HTR-8/SVneo (cell line): ENCODE data around the gene ZBTB46.

Experiments used
- DNase-seq: peaks from one replicate; pipeline ENCODE4 v3.0.0; 2011; ENCODE audit warnings: low spot score, mixed read lengths; ENCODE audit not compliant: insufficient read length
- FAIRE-seq: peaks from 2 replicates; lab custom pipeline; 2011; peaks lifted over from hg19 to GRCh38; lab: Jason Lieb, UNC

The ZBTB46 gene

DNA sequence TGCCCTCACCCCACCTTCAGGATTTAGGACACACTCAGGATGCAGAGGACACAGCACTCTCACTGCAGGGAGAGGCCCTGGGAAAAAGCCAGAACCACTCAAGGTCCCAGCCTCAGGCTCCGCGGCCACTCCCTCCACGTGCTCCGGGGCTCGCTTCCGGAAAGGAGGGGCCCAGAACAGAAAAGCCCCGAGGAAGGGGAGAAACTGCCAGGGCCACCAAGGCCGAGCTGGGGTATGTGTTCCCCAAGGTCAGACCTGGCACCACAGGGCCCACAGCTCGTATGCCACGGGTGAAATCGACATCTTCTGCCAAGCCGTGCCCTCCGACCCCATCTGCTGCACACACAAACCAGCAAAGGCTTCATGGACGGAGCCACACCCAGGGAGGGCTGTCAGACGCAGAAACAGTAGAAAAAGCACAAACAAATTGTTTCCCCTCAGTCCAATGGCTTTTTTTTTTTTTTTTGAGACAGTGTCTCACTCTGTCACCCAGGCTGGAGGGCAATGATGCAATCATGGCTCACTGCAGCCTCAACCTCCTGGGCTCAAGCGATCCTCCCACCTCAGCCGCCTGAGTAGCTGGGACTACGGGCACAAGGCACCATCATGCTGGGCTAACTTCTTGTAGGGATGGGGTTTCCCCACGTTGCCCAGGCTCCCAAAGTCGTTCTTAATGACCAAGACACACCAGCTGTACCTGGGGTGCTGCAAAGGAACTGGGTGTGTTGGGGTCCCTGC lies 58.1 kb downstream of the ZBTB46 start:
- no peak for DNase-seq

DNA sequence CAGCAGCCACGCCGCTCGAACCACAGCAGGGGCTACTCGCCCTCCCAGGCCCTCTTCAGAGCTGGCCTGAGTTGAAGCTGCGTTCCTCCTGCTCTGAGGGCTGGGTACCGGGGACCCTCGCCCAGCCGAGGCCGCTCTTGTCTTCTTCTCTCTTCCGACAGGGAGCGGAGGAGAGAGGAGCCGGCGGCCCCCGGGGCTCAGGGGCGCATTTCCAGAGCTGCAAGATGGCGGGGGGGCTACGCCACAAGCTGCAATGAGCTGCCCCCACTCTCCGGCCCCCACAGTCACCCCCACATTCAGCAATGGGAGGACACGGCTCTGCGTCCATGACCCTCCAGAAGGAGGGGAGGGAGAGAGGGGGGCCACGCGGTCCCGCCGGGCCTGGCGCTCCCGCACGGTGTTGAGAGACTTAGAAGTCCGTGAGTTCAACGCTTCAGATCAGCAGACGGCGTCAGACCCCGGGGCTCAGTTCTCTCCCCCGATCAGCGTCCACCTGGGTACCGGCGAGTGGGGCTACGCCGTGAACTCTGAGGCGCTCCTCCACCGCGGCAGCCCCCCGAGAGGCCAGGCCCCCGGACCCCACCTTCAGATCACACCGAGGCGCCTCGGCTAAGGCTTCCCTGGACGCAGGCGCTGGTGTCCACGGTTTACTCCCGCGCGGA lies 59.9 kb downstream of the ZBTB46 start:
- no peak for DNase-seq
- FAIRE-seq: peak; percentile 57

More for the DNA sequence above, 58.1 kb downstream of the ZBTB46 start:
- FAIRE-seq: peak; percentile 20

DNA sequence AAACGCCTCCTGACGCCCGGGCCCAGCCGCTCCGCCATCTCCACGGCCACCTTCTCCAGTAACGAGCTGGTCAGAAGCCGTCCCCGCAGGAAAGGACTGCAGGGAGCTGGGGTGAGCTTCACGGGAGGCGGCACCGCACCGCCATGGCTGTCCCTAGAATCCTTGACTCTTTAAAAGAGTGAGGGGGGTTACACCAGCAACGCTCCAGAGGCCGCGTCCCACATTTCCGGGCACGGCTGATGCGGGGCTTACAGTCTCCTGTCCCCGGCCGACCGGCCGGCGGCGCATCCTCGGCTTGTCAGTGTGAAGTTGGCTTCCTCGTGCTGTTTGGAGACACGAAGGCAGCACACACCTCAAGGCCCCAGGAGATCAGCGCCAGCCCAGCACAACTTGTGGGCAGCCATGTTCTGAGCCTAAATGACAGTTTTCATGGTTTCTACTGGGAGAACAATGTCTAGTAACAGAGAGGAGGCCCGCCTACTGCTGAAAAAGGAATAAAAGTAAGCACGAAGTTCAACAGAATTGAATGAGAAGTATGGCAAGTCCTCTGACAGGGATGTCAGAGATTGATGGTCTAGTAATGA lies 61.1 kb downstream of the ZBTB46 start:
- FAIRE-seq: peak; percentile 49
- no peak for DNase-seq

DNA sequence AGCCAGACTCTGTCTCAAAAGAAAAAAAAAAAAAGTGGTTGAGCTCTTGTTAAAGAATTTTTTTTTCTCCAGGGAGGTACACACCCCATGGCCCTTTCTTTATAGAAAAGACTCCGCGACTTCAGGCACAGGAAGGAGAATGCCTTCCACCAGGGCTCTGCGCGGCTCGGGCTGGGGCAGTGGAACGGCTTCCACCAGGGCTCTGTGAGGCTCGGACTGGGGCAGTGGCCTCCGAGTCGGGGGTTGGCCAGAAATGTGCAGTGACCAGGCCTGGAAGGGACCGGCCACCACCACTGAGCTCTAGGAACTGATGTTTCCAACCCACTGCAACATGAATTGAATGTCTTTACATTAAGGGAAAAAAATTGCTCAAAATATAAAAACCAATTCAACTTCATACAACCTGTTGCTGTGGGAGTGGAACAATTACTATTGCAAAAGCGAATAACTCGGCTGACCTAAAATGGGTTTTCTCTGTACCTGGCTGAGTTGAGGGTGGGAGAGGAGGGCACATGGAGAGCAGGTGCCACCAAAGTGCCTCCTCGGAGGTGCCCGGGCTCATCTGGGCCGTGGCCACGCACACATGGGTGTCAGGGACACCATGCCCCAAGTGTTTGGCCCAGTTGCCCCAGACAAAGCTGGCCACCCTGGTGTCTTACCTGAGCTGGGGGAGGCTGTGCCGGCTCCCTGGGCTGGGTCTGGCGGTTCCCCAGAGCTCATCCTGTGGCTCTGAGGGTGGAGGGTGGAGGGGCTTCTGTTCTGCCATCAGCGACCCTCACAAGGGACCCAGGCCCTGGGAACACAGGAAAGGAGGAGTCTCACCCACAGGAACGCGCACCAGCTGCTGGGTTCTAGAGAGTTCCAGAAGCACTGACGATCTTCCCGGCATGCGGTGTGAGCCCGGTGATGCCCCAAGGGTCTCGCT lies 62.2 kb downstream of the ZBTB46 start:
- FAIRE-seq (peak; percentile 49), DNase-seq (no peak)

DNA sequence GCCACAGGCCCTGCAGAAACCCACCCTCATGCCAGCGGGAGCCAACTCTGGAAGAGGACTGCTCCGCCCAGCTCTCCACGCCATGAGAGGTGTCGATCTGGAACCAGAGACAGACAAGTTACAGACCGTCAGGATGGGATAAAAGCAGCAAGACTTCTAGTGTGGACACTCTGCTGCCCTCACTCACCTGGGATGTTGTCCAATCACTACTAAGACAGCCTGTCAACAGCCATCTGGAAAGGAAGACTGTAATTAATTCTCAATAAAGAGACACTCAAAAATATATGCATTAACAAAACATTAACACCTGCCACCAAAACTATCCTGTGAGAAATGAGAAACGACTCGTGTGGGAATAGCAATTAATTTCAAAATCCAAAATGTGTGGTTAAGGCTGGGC lies 63.2 kb downstream of the ZBTB46 start:
- DNase-seq: no peak
- peak; percentile 77 for FAIRE-seq

DNA sequence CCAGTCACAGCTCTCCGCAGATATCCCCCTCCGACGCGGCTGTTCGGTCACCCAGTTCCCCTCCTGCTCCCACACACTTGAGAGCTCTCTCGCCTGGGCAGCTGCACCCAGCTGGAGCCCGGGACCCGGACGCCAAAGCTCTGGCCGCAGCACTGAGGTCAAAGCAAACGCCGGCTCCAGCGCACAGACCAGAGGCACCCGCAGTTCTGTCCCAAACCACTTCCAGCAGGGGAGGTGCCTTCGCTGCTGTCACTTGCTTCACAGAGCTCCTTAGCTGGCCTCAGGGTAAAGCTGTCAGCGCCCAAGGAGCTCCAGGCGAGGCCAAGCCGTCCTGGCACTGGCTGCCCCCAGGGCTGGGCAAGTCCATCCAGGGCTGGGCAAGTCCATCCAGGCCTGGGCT lies 63.6 kb downstream of the ZBTB46 start:
- DNase-seq (no peak), FAIRE-seq (no peak)

DNA sequence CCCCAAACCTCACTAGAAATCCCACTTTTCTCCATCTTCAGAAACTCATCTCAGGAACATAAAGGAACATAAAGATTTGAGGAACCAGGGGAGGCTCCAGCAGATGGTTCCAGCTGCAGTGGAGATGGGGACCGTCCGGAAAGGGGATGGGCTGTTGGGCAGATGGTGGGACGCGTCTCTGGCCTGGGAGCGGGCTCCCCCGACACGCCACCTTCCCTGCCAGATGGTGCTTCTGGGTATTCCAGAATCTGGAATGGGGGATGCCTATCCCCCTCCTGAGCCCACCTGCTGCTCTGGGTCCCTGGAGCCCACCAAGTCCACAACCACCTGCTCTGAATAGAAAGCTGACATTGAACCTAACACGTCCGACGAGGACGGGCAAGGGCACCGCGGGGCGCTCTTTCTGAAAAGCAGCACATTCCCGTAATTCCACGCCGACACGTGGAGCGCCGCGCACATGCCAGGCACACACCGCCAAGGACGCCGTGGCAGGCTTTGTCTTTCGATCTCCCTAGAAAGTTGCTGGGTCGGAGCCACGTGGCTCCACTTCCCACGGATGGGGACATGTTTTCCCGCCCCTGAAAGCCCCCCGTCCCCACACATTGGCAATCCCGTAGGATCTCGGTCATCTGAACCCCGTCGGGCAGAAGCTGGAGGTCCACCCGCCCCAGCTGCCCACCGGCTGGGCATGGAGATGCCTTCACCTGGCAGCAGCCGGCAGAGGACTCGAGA lies 64.2 kb downstream of the ZBTB46 start:
- FAIRE-seq (no peak), DNase-seq (no peak)

DNA sequence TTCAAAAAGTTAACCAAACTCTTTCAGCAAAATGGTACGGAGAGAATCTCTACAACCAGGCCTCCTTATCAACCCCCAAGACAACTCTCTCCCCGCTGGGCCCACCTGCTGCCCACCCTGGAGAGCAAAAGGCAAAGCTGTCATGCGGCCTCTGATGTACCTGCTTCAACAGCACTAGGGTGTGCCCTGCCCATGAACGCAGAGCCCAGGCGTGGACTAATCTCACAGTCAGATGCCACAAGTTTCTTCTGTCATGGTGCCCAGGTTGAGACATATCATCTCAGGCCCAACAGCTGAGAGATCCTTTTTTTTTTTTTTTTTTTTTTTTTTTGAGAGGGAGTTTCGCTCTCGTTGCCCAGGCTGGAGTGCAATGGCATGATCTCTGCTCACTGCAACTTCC lies 65.2 kb downstream of the ZBTB46 start:
- DNase-seq (no peak), FAIRE-seq (no peak)

DNA sequence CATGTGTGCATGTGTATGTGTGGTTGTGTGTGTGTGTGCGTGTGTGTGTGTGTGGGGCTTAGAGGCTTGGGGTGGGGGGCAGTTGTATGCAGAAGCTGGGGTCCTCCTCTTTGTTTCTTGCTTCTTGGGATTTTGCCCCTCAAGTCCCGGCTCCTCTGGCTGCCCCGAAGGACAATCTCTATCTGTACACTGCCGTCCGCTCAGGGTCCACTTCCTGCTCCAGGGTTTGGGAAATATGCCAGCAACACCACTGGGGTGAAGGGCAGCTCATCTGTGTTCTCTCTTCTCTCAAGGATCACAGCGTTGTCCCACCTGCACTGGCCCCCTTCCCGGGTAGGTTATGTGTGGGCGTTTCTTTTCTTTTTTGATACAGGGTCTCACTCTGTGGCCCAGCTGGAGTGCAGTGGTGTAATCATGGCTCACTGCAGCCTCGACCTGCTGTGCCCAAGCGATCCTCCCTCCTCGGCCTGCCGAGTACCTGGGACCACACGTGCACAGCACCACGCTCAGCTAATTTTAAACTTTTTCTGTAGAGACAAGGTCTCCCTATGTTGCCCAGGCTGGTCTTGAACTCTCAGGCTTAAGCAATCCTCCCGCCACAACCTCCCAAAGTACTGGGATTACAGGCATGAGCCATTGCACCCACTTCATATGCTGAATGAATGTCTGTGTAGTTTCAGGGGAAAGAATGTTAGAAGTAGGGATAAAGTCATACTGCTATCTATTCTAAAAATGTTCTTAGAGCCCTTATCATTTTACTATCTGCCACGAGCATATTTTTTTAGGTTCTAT lies 65.8 kb downstream of the ZBTB46 start:
- no peak for DNase-seq
- no peak for FAIRE-seq

DNA sequence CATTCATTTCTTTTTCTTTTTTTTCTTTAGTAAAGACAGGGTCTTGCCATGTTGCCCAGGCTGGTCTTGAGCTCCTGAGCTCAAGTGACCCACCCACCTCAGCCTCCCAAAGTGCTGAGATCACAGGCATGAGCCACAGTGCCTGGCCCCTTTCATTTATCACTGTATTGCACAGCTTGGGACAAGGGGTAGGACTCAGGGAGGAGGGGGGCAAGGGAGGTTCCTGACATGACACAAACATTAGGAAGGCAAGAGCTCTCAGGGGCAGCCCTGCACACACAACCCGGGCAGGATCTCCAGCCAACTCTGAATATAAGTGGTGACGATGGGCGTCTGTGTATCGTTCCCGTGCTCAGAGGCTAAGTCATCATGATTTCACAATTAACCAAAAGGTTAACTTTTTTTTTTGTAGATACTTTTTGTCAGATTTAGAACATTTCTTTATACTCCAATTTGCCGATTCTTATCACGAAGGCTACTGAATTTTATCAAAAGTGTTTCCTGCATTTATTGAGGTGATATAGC lies 71.6 kb downstream of the ZBTB46 start:
- FAIRE-seq (peak; percentile 65), DNase-seq (no peak)

DNA sequence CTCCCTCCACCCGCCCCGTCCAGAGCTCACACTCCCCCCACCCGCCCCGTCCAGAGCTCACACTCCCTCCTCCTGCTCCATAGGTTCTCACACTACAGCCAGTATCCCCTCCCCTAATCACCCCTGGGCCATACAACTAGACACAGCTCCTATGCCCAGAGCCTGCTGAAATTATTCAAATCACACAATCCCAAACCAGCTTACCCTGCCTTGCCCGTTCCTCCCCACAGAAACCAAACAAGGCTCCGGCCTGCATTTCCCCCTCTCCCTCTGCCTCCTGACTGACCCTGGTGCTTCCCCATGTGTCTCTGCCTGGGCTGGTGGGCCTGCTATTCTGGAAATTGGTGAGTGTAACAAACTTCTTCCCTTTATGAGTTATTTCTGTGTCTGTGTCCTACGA lies 72.9 kb downstream of the ZBTB46 start:
- DNase-seq (no peak), FAIRE-seq (peak; percentile 44)

DNA sequence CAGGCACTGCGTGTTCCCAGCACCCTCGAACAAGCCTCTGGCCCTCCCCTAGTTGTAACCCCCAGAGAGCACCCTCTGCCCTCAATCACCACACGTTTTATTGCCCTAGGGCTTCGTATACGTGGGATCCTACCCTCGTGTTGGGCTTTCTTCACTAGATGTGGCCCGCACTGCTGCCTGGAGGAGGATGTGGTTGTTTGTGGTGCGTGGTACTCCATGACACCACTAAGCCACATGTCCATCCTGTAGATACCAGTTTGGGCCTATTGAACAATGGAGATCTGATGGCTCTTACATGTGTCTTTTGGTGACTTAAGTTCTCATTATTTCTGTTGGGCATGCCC lies 74.4 kb downstream of the ZBTB46 start:
- no peak for DNase-seq
- peak; percentile 79 for FAIRE-seq

DNA sequence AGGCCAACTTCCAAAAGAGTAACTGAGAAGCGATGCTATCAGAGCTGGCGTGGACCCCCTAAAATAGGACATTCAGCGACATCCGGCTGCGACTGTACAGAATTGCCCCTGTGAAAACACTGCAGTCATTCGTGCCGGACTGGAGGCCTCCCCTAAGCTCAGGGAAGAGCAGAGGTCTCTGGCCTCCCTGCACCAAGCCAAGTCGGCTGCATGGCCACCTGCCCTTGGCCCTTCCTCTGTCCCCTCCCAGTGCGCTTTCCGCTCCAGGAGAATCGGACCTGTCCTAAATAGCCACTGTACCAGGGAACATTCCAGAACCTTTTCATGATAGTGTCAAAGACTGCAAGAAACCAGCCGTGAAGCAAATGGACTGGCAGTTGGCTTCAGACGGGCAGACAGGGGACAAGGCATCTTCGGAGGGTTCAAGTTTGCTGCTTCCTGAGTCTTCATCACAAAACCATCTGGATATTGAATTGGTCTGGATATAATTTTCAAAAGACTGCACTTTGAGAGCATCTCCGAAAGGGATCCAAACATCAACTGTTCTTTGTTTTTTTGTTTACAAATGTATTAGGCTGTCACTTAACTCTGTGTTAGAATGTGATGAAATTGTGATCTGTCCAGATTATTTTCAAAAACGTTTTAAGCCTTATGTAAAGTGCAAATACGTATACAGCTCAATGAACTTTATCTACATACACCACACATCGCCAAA lies 75.0 kb downstream of the ZBTB46 start:
- no peak for DNase-seq
- peak; percentile 36 for FAIRE-seq

DNA sequence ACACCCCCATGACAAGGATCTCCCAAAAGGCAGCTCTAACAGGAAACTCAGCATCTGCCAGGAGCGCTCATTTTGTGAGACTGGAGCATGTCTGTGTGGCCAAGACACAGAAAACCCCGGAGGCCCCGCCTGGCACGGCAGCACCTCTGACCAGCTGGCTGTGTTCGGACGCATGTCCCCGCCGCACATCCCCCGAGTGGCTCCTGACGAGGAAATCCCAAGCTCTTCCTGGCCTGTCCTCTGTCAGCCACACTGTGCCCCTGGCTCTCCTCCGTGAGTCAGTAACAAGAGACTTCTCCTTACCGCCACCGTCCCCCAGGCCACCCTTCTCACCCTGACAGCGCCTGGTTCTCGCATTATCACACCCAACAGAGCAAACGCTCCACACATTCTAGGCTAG lies 77.1 kb downstream of the ZBTB46 start:
- no peak for DNase-seq
- FAIRE-seq: peak; percentile 40

DNA sequence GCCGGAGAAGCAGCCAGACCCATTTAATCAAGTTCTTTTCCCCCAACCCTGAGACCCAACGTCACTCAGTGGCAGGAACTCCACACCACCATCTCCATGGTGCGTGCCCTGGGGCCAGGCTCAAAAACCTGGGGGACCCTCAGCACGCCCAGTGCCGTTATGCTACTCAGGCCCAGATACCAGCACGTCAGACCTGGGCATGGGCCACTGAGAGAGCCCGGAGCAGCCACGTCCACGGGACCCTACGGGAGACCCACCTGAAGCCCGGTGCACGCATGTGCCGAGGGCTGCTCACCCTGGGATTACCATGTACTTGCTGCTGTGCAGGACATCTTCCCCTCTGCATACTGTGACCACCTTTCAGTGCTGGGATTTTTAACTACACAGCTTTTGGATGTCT lies 77.7 kb downstream of the ZBTB46 start:
- DNase-seq (no peak), FAIRE-seq (peak; percentile 89)

DNA sequence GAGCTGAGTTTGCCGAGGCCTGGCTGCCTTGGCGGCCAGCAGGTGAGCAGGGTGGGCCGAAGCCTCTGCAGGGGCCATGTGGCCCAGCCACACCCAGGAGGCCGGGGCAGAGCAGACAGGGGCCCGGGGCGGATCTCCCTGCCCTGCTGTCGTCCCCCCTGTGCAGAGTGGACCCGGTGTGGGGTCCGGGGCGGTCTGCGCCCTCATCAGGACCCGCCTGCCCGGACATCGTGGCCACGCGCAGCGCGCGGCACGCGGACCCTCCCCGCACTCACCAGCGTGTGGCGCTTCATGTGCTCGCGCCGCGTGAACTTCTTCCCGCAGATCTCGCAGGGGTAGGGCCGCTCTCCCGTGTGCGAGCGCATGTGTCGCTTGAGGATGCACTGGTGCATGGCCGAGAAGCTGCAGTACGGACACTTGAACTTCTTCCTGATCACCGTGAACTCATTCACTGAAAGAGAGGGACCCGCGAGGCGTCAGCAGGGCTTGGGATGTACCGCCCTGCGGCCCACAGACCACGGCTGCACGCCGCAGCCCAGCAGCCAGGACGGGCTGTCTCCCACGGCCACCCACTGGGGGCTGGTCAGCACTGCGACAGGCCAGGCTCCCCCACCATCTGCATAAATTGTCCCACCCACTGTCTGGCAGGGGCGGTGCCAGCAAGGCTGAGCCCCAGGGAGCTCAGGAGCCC lies 78.5 kb downstream of the ZBTB46 start:
- FAIRE-seq: peak; percentile 65
- no peak for DNase-seq

DNA sequence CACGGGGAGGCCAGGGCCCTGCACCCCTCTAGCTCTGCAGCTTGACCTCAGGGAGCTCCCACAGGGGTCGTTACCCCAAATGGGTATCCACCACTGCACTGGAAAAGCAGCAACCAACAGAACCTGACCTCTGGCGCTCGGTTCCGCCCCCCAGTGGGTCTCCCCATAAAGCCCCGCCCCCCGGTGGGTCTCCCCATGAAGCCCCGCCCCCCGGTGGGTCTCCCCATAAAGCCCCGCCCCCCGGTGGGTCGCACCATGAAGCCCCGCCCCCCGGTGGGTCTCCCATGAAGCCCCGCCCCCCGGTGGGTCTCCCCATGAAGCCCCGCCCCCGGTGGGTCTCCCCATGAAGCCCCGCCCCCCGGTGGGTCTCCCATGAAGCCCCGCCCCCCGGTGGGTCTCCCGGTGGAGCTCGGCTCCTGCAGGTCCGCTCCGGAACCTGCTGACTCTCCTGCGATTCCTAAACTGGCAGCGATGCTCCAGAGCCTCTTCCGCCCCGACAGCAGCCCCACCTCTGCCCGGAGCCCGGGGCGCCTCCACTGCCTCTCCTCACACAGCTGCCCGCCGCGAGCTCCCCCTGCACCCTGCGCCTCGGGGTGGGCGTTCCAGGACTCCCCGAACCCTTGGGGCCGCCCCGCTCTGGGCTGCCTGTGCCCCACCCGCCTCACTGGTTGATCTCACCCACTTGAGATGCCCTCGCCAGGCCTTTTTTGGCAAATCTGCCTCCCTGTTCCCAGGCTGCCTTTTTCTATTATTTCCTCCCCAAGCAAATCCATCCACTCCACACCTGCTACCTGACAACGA lies 79.4 kb downstream of the ZBTB46 start:
- FAIRE-seq (peak; percentile 13), DNase-seq (no peak)
